HuH-7 (cell line): Measurements from ENCODE around the gene FOXP1.

Experiments
- DNase-seq: peaks from one replicate; pipeline ENCODE4 v3.0.0; 2011; ENCODE audit warnings: low spot score

The FOXP1 gene

DNA sequence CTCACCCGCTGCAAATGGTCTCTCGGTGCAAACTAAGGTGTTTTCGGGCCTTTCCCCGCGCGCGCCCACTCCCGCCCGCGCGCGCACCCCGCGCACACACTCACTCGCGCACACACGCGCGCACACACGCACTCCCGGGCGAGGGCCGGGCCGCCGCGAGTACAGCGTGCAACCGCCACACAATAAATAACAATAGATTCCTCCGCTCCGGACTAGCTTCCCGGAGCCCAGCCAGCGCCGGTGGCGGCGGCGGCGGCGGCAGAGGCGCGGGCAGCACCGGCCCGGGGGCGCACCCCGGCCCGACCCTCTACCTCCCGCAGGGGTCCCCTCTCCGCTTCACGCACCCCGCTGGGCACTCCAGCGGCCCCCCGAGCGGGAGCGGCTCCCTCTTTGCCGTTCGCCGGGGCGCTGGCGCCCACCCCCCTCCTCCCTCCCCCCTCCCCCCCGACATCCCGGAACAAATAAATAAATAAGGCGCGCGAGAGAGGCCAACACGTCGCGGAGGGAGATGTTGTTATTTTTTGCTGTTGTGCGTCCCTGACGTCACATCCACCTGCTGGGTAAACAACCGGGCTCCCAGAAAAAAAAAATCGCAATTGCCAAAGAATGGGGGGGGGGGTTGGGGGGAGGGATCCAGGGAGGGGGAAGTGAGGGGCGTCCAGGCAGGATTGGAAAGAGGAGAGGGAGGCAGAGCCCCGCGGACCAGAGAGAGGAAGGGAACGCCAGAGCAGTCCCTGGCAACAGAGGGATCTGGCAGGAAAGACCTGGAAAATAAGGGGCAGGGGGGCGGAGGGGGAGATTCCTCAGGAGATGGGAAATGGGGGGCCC, at the start of gene FOXP1:
FOXP1 (minus strand) TSS at position 163 of the 828 bp plus-strand sequence. CDS start 385,347 bp downstream, outside the sequence.
- DNase-seq: no peak

- no peak for DNase-seq
These were observed 46.2 kb upstream of the FOXP1 start for GRCh38 chr3:71629711-71630110.

DNA sequence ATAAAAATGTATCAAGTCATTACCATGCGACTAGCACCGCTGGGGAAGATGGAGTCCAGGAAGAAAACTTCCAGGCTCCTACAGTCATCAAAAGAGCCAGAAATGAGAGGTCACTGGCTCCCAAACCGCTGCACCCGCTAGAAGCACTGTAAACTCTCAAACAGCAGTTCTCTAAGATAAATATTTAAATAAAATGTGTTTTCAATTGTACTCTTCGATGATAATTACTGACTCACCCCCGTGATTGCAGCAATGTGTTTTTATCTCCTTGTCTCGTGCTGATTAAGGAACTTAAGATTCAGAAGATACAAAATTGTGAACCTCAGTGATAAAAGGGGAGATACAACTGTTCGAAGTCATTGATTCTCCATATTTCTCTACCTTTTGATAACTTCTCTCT, 45.8 kb upstream of the FOXP1 start:
- DNase-seq: no peak

DNA sequence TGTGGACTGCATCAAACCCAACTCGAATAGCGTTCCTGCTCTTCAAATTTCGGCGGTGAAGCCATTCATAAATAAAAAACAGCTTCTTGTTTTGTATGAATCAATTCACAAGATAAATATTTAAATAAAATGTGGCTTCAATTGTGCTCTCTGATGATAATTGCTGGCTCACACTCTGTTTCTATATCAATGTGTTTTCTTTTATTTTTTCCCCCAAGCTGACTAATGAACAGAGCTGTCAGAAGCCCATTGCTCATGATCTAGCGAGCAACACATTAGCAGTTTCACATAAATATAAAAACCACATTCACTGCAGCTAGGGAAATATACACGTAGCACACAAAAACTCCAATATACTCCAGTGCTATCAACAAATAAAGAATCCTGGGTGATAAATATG, 45.0 kb upstream of the FOXP1 start:
- DNase-seq: no peak

GRCh38 chr3:71625676-71626075, 42.1 kb upstream of the FOXP1 start:
- DNase-seq: no peak

DNA sequence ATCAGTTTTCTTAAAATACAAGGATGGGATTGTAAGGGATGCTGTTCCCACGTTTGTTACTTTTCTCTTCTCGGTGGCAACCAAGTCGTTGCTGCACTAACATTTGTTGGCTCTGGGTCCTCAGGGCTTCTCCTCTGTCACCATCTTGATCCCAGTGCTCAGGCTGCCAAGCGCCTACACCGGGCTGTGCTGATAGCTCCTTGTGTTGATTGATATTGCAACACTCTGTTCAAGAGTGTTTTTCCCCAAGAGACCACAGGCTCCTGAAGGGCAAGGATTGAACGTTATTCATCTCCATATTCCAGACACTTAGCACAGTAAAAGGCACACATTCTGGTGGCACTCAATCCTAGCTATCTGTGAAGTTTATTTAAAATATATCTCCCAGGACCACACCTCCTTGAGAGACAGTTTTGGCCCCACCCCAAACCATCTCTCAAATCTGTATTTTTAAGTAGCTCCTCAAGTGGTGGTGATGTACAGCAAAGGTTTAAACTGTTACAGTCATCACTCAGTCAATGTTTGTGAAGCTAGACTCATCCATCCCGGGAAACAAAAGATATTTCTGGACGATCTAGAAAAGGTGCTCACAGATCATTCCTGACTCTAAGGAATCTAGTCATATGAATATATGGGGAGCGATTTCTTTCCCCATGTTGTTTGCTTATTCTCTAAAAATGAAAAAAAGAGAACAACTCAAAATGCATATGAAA, 38.5 kb upstream of the FOXP1 start:
- no peak for DNase-seq

GRCh38 chr3:71618538-71618937, 35.0 kb upstream of the FOXP1 start:
- no peak for DNase-seq

GRCh38 chr3:71616571-71617021, 33.1 kb upstream of the FOXP1 start:
- DNase-seq: no peak

DNA sequence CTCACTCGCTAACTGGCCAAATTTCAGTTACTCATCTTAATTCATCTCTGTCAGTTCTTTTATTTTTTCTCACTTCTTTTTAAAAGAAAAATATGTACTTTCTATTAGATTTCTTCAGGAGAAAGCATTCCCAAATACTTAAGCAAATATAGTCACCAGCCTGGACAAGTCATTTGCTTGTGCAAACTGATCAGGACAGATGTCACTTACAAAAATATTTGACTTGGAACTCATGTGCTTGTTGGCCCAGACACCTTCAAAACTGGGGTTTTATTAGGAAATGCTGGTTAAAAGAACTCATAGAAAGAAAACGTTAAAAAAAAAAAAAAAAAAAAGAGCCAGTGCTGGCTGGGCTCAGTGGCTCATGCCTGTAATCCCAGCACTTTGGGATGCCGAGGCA, 31.3 kb upstream of the FOXP1 start:
- no peak for DNase-seq

DNA sequence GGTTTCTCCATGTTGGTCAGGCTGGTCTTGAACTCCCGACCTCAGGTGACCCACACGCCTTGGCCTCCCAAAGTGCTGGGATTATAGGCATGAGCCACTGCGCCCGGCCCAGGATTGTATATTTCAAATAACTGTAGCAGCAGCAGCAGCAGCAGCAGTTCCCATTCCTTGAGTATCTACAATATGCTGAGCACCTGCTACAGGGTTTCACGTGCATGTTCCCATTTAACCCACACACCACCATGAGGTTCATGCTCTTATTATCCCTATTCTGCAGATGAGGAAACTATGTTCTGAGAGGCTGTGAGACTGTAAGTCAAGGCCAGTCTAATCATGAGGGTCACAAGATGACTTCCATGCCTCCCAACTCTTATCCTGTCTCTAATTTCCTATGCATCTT, 30.9 kb upstream of the FOXP1 start:
- DNase-seq: no peak

GRCh38 chr3:71611099-71611498, 27.6 kb upstream of the FOXP1 start:
- no peak for DNase-seq

GRCh38 chr3:71607364-71607763, 23.8 kb upstream of the FOXP1 start:
- DNase-seq: no peak

GRCh38 chr3:71606582-71606981, 23.1 kb upstream of the FOXP1 start:
- no peak for DNase-seq

GRCh38 chr3:71602256-71602655, 18.7 kb upstream of the FOXP1 start:
- no peak for DNase-seq

DNA sequence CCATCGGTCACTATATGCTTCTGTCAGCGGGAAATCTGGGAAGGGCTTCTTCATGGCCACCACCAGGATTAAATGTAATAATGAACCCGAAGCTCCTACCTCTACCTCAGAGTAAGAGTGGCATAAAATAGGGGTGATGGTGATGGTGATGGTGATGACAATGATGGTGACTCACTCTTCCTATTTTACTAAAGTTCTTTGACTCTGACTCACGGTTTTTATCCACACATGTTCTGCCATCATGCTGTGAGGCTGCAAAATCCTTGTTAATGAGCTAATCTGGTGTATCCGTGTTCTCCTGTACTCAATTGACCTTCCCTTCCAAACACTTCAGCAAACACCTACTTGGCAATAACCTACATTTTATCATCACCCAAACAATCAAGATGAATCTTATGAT, 18.3 kb upstream of the FOXP1 start:
- no peak for DNase-seq

DNA sequence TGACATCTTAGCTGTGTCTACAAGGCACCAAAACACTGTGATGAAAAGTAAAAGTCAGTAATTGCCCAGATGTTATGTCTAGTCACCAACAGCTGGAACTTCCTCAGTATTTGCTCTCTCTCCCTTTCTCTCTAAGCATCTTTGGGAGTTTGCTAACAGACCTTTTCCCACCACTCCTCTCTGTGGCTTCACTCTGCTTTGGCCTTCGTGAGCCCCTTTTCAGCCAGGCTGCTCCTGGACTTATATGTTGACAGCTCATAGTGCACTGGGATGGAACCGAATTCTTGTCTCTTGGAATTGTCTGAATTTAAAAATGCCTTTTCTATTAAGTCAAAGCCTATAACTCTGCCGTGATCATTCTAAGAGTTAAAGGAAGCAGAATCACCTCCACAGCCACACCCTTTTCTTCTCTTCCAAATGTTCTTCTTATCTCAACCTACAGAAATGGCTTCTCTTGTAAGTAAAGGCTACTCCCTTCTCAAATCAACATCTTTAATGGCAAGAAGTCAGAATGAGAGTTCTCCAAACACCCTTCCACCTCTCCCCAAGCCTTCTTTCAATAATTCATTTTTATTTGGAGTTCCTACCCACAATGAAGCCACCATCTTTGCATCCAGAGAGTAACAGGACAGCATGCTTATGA, 17.2 kb upstream of the FOXP1 start:
- no peak for DNase-seq

GRCh38 chr3:71599416-71599815, 15.9 kb upstream of the FOXP1 start:
- no peak for DNase-seq

DNA sequence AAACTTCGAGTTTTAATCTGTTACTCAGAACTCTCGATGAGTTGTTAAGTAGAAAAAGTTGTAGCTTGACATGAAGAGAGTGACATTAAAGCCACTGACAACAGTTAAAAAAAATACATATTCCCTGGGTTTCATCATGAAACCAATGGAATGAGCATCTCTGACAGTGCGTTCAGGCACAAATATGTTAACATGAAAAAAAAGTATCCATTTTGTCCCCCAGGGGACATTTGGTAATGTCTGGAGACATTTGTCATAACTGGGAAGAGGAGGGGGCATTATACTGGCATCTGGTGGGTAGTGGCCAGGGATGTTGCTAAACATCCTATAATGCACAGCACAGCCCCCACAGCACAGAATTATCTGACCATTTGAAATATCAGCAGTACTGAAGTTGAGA, 14.8 kb upstream of the FOXP1 start:
- DNase-seq: no peak

DNA sequence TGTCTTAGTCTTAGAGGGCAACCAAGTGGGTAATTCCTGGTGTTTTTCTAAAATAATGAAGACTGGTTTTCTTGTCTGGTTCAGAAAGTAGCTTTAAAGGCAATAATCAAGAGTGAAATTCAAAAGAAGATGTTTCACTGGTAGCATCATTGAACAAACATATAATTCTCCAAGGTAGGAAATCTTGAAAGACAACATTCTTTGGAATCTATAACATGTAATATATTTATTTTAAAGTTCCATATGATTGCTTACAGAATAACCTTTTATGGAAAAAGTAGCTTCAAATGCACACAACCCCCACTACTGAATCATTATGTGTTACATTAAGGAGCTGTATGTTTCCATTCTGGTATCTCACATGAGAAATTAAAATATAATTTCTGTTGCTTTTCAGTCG, 13.8 kb upstream of the FOXP1 start:
- no peak for DNase-seq

DNA sequence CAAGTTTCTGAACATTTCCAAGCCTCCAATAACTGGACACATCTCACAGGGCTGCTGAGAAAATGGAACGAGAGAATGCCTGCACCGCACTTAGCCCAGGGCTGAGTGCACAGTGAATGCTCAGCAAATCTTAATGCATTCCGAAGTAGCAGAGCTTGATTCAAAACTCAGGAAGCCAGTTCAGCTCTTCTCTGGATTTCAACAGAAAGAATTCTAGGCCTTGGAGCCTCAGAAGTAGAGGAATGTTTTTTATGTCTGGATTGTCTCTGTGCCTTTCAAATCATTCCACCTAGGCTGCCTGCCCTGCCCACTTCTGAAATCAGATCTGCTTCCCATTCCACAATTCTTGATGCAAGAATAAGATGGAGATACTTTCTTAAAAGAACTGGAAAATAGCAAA, 9.6 kb upstream of the FOXP1 start:
- no peak for DNase-seq

- no peak for DNase-seq
These were observed 7.6 kb upstream of the FOXP1 start for GRCh38 chr3:71591101-71591500.

DNA sequence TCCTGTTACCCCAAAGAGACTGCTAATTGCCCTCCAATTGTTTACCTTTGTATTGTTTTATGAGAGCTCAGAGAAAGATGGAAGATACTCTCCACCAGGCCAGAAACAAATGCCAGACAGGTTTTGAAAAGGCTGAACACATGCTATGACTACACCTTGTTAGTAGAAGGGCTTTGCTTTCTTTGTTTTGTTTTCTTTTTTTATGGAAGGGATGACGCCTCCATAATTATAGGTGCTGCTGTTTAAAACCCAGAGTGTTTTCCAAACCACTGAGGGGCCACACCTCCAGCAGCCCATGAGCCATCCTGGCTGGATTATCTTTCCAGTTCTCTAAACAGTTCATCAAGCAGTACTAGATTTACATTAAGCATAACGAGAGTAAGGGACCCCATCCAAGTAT, 5.6 kb upstream of the FOXP1 start:
- DNase-seq: no peak

GRCh38 chr3:71587958-71588357, 4.4 kb upstream of the FOXP1 start:
- DNase-seq: no peak
